GM13976 (cell line): ENCODE measurements around the gene AKR1B1.

Experiments used
- DNase-seq: peaks from one replicate; pipeline ENCODE4 v3.0.0; 2012; ENCODE audit warnings: low spot score
- in situ Hi-C: fragments of 300-500 bp; cut with MboI; formaldehyde crosslinking; loops from one replicate; pipeline ENCODE4 v1.12.0; 2022; ENCODE audit warnings: low sequenced_read_pairs, mixed read lengths, inconsistent platforms; ENCODE audit not compliant: unreplicated experiment
- TF ChIP-seq, protein P1 (sequence below): IDR thresholded peaks from 2 replicates; pipeline ENCODE4 v1.5.1; 2012; ENCODE audit warnings: borderline replicate concordance, mild to moderate bottlenecking; ENCODE audit not compliant: insufficient read depth; ENCODE audit errors: extremely low read depth, missing control alignments, control extremely low read depth

The AKR1B1 gene

DNA sequence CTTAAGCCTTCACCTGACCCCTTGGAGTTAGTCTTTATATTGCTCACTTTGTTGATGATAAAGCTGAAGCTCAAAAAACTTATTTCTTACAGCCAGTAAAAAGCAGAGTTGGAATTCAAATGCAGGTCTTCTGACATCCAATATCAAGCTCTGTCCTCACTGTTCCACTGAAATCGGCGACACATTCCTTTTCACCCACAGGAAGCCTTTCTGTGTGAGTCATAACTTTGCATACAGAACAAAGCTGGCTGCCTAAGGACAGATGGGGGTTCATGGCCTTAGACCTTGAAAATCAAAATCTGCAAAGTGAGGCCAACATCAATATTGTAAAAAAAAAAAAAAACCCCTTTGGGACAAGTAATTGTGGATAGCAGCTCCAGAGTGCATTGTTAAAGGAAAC is 21.8 kb upstream of the AKR1B1 start:
- DNase-seq, result no peak
- in situ Hi-C loops, result no loop called here
- TF ChIP-seq, protein P1, sequence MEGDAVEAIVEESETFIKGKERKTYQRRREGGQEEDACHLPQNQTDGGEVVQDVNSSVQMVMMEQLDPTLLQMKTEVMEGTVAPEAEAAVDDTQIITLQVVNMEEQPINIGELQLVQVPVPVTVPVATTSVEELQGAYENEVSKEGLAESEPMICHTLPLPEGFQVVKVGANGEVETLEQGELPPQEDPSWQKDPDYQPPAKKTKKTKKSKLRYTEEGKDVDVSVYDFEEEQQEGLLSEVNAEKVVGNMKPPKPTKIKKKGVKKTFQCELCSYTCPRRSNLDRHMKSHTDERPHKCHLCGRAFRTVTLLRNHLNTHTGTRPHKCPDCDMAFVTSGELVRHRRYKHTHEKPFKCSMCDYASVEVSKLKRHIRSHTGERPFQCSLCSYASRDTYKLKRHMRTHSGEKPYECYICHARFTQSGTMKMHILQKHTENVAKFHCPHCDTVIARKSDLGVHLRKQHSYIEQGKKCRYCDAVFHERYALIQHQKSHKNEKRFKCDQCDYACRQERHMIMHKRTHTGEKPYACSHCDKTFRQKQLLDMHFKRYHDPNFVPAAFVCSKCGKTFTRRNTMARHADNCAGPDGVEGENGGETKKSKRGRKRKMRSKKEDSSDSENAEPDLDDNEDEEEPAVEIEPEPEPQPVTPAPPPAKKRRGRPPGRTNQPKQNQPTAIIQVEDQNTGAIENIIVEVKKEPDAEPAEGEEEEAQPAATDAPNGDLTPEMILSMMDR, result no peak

DNA sequence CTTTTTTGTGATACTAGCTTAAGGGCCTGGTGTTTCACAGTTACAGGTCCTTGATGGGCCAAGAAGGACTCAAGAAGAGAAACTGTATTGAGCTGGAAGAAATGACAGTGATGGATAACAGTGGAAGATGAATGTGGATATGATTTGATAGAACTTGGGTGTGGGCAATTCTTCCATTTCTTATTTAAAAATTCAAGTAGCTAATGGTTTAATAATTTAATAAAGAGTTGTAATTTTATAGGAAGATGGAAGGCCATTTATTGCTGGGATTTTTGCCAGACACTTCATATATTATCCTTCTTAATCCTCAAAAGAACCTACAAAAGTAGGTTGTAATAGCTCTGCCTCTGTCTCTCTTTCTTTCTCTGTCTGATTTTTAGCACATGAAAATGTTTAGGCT is 21.3 kb upstream of the AKR1B1 start:
- in situ Hi-C loops, result no loop called here
- TF ChIP-seq, protein P1, result no peak
- no peak for DNase-seq

DNA sequence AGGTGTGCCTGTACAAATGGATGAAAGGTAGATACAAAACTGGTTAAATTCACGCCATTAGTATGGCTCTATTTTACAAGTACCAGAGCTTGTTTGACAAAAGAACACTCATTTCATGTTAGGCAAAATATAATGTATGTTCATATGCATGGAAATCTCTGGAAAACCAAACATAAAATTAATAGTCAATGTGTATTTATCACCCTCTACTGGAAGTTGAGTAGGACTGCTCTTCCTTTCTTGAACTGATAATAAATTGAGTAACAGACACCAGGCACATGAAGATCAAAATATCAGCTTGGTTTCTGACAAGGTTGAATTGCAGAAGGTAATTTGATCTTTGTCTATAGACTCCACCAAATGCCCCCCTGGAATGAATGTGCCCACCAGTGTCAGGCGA is 19.8 kb upstream of the AKR1B1 start:
- no peak for DNase-seq
- in situ Hi-C loops, result no loop called here

DNA sequence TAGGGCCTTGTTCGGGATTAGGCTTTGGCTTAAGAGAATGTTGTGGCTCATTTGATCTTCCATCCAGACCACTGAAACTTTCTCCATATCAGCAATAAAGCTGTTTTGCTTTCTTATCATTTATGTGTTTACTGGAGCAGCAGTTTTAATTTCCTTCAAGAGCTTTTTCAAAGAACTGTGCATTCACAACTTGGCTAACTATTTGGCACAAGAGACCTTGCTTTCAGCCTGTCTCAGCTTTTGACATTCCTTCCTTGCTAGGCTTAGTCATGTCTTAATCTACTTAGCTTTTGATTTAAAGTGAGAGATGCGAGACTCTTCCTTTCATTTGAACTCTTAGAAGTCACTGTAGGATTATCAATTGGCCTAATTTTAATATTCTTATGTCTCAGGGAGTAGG is 19.1 kb upstream of the AKR1B1 start:
- DNase-seq, result no peak
- TF ChIP-seq, protein P1, result no peak
- in situ Hi-C loops, result no loop called here

More for the DNA sequence above, 19.8 kb upstream of the AKR1B1 start:
- TF ChIP-seq, protein P1, result no peak

DNA sequence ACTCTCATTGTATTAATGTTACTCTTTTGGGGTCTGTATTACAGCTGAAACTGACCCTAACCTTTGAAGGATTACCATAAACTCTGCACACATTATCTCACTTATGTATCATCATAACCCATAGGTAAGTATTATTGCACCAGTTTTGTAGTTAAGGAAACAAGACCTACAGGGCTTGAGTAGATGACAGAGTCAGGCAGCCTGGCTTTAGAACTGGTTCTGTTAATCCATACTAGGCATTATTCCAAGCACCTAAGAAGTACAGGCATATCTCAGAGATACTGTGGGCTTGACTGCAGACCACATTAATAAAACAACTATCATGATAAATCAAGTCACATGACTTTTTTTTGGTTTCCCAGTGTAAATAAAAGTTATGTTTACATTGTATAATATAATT is 17.1 kb upstream of the AKR1B1 start:
- in situ Hi-C loops, result no loop called here
- DNase-seq, result no peak
- TF ChIP-seq, protein P1, result no peak

DNA sequence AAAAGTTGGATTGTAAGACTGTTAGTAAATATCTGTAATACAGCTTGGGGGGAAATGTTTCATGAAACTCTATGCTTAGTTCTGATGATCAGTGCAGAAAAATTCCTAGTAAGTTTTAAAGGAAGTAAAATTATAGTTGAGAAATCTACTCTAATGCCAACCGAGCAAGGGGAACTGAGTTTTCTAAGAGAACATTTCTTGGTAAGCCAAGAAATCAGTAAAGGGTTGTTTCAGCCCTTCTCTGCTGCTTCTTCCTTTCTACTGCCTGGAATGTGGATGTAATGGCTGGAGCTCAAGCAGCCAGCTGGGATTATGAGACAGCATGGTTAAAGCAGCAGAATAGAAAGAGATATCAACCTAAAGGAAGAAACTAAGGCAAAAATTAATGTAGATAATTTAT is 15.9 kb upstream of the AKR1B1 start:
- in situ Hi-C loops, result no loop called here
- no peak for DNase-seq
- TF ChIP-seq, protein P1, result no peak

DNA sequence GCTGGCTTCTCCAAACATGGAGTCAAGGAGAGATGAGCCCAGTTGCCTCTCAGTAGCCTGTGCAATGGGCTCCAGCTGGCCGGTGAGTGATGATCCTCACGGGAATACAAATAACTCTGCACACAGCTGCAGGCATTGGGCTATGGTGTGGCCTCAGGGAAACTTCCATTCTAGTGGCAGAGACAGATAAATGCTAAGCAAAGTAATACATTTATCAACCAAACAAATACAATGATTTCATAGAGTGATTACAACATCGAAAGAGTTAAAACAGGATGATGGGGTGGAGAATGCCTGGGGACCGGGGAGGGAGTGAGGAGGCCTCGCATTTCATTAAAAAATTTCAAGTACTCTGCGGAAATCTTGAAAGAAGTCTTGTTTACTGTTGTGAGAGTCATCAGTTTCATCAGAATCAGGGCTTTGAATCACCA is 15.0 kb upstream of the AKR1B1 start:
- DNase-seq, result no peak
- TF ChIP-seq, protein P1, result no peak
- in situ Hi-C loops, result no loop called here
